ENCODE data around the gene PTPN14. TPM values are rescaled to one million over a fixed set of nuclear protein-coding genes. Genes with fewer than 3 reads are reported as not detected.
A peak's percentile ranks its signal among the peaks of the same experiment; 100 is the strongest.

The PTPN14 gene
- total RNA-seq, 1 donor from 2014 or later = 136 TPM

- Mint-ChIP-seq H3K9me3 (ENCODE audit: low read depth) (peaks cover 4% of the 10 kb centered on the region), H3K4me3 (ENCODE audit: unreplicated experiment) (no peak overlapping the region), H3K36me3 (ENCODE audit: low read depth) (peaks cover 9% of the 10 kb centered on the region), H3K27ac (ENCODE audit: unreplicated experiment) (peak overlapping the region; percentile 32), H3K27me3 (ENCODE audit: low read depth) (no peaks in the 10 kb centered on the region), H3K4me1 (ENCODE audit: low read depth) (peaks cover 61% of the 10 kb centered on the region)
- no peak for DNase-seq (ENCODE audit: low spot score)
- TF ChIP-seq, protein P1, sequence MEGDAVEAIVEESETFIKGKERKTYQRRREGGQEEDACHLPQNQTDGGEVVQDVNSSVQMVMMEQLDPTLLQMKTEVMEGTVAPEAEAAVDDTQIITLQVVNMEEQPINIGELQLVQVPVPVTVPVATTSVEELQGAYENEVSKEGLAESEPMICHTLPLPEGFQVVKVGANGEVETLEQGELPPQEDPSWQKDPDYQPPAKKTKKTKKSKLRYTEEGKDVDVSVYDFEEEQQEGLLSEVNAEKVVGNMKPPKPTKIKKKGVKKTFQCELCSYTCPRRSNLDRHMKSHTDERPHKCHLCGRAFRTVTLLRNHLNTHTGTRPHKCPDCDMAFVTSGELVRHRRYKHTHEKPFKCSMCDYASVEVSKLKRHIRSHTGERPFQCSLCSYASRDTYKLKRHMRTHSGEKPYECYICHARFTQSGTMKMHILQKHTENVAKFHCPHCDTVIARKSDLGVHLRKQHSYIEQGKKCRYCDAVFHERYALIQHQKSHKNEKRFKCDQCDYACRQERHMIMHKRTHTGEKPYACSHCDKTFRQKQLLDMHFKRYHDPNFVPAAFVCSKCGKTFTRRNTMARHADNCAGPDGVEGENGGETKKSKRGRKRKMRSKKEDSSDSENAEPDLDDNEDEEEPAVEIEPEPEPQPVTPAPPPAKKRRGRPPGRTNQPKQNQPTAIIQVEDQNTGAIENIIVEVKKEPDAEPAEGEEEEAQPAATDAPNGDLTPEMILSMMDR (IDR thresholded peaks at IDR 0.05) = no peak
Observed at GRCh38 chr1:214506972-214507431, 44.4 kb downstream of the PTPN14 start.

DNA sequence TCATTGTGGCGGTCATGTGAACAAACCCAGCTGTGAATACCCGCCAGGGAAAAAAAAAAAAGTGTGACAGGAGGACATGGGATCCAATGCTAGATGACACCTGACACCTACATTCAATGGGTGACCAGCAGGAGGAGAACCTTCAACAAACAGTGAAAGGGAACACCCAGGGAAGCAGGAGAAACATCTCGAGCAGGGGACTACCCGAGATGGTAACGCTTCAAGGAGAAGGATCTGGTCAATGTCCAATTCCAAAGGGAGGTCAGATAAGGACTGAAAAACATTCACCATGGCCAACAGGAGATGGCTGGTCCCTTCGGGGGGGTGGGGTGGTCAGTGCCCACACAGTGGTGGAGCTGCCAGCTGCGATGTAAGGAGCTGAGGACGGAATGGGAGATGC, 46.3 kb downstream of the PTPN14 start:
- Mint-ChIP-seq H3K4me3 (ENCODE audit: unreplicated experiment) (no peak overlapping the region), H3K27me3 (ENCODE audit: low read depth) (no peaks in the 10 kb centered on the region), H3K4me1 (ENCODE audit: low read depth) (peaks cover 55% of the 10 kb centered on the region), H3K27ac (ENCODE audit: unreplicated experiment) (peak overlapping the region; percentile 54), H3K36me3 (ENCODE audit: low read depth) (peaks cover 9% of the 10 kb centered on the region), H3K9me3 (ENCODE audit: low read depth) (no peaks in the 10 kb centered on the region)
- DNase-seq (ENCODE audit: low spot score) = no peak
- TF ChIP-seq, protein P1 (IDR thresholded peaks at IDR 0.05) = peak; percentile 14

DNA sequence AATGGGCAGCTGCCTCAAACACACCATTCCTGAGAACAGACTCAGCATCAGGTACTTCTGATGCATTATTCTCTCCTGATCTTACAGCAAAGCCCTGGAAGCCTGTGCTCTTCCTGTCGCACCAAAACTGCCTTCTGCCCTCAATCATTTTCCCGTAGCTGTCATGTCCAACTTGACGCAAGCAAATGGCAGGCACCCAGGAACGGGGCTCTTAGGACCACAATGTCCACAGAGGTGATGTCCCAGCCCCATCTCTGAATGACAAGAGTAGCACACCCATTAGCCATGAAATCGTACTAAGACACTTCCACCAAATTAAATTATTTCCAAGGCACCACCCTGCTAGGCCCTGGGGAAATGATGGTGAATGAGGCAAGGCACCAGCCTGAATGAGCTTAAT, 47.1 kb downstream of the PTPN14 start:
- TF ChIP-seq, protein P1 (IDR thresholded peaks at IDR 0.05) = no peak
- Mint-ChIP-seq H3K4me3 (ENCODE audit: unreplicated experiment) (no peak overlapping the region), H3K27ac (ENCODE audit: unreplicated experiment) (no peak overlapping the region), H3K36me3 (ENCODE audit: low read depth) (peaks cover 9% of the 10 kb centered on the region), H3K9me3 (ENCODE audit: low read depth) (no peaks in the 10 kb centered on the region), H3K27me3 (ENCODE audit: low read depth) (no peaks in the 10 kb centered on the region), H3K4me1 (ENCODE audit: low read depth) (peaks cover 59% of the 10 kb centered on the region)
- DNase-seq (ENCODE audit: low spot score) = no peak

GRCh38 chr1:214503553-214503952, 47.8 kb downstream of the PTPN14 start:
- Mint-ChIP-seq H3K4me1 (ENCODE audit: low read depth) (peaks cover 66% of the 10 kb centered on the region), H3K27me3 (ENCODE audit: low read depth) (no peaks in the 10 kb centered on the region), H3K27ac (ENCODE audit: unreplicated experiment) (no peak overlapping the region), H3K36me3 (ENCODE audit: low read depth) (peaks cover 7% of the 10 kb centered on the region), H3K9me3 (ENCODE audit: low read depth) (no peaks in the 10 kb centered on the region), H3K4me3 (ENCODE audit: unreplicated experiment) (no peak overlapping the region)
- DNase-seq (ENCODE audit: low spot score) = no peak
- TF ChIP-seq, protein P1 (IDR thresholded peaks at IDR 0.05) = no peak

DNA sequence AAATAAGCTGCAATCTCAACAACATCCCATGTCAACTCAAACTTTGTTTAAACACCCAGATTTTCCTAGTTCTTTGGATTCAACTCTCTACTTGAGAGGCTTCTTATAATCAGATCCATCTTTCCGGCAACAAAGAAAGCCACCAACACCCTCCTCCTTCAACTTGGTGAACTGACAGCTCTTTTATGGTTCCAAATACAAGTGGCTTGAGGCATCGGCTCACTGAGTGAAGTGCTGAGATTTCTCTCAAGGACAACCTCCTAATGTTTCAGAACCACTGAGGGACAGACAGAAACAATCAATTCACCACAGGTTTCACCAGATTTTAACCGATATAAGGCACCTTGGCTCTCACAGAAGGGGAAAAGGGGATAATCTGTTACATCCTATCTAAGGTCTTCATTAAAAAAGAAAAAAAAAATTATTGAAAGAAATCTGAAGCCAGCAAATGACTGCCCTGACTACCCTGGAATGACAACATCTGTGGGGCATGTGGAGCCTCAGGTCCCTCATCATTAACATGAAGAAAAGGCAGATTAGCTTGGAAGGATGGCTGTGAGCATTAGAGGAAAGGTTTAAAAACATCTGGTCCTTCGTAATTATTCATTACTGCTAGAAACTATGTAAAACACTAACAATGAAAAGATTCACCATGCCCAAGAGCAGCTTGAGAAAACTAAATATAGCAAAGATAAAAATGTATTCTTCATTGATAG, 50.9 kb downstream of the PTPN14 start:
- Mint-ChIP-seq H3K4me1 (ENCODE audit: low read depth) (peaks cover 70% of the 10 kb centered on the region), H3K36me3 (ENCODE audit: low read depth) (peaks cover 5% of the 10 kb centered on the region), H3K4me3 (ENCODE audit: unreplicated experiment) (no peak overlapping the region), H3K9me3 (ENCODE audit: low read depth) (no peaks in the 10 kb centered on the region), H3K27me3 (ENCODE audit: low read depth) (no peaks in the 10 kb centered on the region), H3K27ac (ENCODE audit: unreplicated experiment) (peak overlapping the region; percentile 52)
- TF ChIP-seq, protein P1 (IDR thresholded peaks at IDR 0.05) = no peak
- DNase-seq (ENCODE audit: low spot score) = no peak
